ENCODE measurements around the gene CACNB2.

GRCh38 chr10:18203471-18203870 is 63.2 kb downstream of the CACNB2 start:
- no peak for TF ChIP-seq RFX5 (IDR thresholded peaks at IDR 0.05; ENCODE audit: low read length)
- TF ChIP-seq SIN3A (IDR thresholded peaks at IDR 0.05; ENCODE audit: borderline replicate concordance, low read depth, low read length): no peak
- TF ChIP-seq, protein P1, sequence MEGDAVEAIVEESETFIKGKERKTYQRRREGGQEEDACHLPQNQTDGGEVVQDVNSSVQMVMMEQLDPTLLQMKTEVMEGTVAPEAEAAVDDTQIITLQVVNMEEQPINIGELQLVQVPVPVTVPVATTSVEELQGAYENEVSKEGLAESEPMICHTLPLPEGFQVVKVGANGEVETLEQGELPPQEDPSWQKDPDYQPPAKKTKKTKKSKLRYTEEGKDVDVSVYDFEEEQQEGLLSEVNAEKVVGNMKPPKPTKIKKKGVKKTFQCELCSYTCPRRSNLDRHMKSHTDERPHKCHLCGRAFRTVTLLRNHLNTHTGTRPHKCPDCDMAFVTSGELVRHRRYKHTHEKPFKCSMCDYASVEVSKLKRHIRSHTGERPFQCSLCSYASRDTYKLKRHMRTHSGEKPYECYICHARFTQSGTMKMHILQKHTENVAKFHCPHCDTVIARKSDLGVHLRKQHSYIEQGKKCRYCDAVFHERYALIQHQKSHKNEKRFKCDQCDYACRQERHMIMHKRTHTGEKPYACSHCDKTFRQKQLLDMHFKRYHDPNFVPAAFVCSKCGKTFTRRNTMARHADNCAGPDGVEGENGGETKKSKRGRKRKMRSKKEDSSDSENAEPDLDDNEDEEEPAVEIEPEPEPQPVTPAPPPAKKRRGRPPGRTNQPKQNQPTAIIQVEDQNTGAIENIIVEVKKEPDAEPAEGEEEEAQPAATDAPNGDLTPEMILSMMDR (IDR thresholded peaks at IDR 0.05): no peak
- no peak for TF ChIP-seq RCOR1 (IDR thresholded peaks at IDR 0.05; ENCODE audit: low read length)
- TF ChIP-seq GABPA (IDR thresholded peaks at IDR 0.05; ENCODE audit: low read depth): no peak
- TF ChIP-seq USF1 (IDR thresholded peaks at IDR 0.05; ENCODE audit: borderline replicate concordance, low read depth): no peak
- TF ChIP-seq MAX (IDR thresholded peaks at IDR 0.05; ENCODE audit: low read depth): no peak
- no peak for TF ChIP-seq REST (IDR thresholded peaks at IDR 0.05; ENCODE audit: low read depth, low read length)
